NCI-H146 treated with DMSO at 0.1 percent for 48 hours (cell line): Measurements from ENCODE around the gene TULP4.
"Not testable (repeated sequence)": the region's sequence is repeated elsewhere in the genome, so short reads cannot be mapped to it uniquely, and the experiment has no call there.

Experiments used
- DNase-seq: peaks from one replicate; lab custom pipeline; 2025; ENCODE audit not compliant: unreplicated experiment; lab: John Stamatoyannopoulos, UW

Gene TULP4

DNA sequence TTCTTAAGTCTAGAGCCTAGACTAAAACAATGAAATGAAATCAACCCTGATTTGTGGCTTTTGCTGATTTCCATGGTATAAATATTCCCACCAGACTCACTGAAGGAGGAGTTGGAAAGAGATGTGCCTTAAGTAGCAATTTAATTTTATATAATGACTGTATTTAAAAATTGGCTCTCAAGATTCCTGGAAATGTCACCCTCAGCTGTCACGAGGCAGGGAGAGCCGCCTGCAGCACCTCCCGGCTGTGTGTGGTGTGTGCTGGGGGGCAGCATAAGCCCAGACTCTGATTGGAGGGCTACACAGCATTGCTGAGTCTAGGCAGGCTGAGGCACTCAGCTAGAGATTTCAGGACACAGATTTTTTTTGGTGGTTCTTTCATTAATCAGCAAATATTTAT is 207.0 kb downstream of the TULP4 start:
- no peak for DNase-seq

GRCh38 chr6:158519761-158520160 is 207.5 kb downstream of the TULP4 start:
- no peak for DNase-seq

- DNase-seq: not testable (repeated sequence)
Observed at GRCh38 chr6:158520975-158521374, 208.7 kb downstream of the TULP4 start.

DNA sequence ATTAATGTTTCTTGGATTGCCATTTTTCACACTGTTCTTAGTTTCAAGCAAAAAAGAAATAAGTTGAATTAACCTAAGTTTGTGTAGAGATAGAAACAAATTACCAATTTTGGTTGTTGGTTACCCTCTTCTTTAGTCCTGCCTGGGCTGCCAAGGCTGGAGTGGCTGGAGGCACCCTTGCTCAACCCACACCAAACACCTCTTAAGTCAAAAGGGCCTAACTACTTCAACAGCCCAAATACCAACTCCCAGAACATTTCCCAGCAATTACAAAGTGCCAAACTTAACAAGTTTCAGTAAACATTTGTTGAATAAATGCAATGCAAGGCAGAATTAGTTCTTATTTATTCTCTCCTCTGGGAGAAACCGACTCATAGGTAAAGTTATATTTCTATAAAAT is 209.5 kb downstream of the TULP4 start:
- DNase-seq: no peak

DNA sequence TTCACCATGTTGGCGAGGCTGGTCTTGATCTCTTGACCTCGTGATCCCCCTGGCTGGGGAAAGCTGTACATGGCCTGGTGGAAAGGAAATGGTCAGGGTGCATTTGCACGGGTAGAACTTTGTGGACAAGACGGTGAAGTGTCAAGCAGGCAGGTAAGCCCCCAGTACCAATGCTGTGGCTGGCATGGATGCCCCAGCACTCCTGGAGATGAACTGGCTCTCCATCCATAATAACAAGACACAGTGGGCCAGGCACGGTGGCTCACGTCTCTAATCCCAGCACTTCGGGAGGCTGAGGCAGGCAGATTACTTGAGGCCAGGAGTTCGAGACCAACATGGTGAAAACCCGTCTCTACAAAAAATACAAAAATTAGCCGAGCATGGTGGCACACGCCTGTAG is 210.4 kb downstream of the TULP4 start:
- no peak for DNase-seq

DNA sequence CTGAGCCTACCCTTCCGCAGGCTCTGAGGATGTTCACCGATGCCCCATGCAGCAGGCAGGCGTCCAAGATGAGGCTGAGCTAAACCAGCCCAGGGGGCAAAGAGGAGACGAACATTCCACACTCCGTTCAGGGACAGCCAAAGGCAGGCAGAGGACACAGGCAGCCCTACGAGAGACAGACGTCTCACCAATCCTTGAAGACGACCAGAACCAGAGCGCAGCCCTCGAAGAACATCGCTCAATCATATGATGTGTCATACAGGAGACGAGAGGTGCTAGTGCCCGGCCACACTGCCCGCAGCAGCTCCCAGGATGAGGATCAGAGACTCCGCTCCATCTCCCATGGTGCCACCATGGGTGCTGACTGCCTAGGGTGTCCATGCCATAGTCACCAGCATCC is 212.0 kb downstream of the TULP4 start:
- DNase-seq: no peak

GRCh38 chr6:158527858-158528257 is 215.6 kb downstream of the TULP4 start:
- not testable (repeated sequence) for DNase-seq

GRCh38 chr6:158528826-158529225 is 216.6 kb downstream of the TULP4 start:
- no peak for DNase-seq

DNA sequence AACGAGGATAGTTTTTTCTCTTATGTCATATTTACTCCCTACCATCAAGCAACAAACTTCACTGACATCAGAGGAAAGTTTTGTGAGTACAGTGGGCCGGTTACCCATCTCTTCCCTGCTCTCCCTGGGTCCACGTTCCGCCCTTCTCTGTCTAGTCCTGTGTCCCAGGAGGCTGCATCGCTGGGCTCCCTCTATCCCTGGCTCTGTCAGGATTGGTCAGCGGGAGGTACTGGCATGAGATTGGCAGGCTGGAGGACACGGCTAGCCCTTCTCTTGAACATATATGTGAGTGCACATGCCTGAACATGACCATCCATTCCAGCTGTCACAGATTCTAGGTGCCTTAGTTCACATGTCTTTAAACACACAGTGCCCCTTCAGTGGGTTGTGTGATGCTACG is 217.4 kb downstream of the TULP4 start:
- no peak for DNase-seq

DNA sequence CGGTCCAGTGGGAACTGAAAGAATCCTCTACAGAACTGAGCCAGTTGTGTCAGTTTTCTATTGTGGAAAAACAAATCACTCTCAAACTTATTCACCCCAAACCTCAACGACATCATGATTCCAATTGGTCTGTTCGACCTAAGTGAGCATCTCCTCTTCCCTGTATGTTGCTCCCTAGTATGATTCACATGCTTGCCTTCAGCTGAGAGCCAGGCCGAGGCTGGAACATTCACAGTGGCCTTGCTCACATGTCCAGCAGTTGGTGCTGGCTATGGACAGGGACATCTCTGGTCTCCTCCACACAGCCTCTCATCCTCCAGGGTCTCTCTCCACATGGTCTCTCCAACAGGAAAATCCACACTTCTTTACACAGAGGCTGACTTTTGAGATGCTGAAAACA is 219.3 kb downstream of the TULP4 start:
- no peak for DNase-seq

DNA sequence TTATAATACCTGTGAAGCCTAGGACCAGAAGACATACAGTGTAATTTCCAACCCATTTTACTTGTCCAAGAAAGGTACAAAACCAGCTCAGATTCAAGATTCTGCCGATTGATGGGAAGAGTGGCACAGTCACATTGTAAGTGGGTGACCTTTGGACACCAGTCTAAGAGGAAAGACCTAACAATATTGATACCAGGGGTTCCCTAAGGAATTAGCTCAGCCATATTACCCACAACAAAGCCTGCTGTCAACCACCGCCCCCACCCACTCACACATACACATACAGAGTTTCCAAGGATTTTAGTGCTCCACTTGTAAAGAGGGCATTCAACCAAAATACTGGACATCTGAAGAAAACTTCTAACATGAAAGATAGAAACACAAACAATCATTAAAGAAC is 219.7 kb downstream of the TULP4 start:
- no peak for DNase-seq

GRCh38 chr6:158536084-158536890 is 224.0 kb downstream of the TULP4 start:
- peak; percentile 84 for DNase-seq

DNA sequence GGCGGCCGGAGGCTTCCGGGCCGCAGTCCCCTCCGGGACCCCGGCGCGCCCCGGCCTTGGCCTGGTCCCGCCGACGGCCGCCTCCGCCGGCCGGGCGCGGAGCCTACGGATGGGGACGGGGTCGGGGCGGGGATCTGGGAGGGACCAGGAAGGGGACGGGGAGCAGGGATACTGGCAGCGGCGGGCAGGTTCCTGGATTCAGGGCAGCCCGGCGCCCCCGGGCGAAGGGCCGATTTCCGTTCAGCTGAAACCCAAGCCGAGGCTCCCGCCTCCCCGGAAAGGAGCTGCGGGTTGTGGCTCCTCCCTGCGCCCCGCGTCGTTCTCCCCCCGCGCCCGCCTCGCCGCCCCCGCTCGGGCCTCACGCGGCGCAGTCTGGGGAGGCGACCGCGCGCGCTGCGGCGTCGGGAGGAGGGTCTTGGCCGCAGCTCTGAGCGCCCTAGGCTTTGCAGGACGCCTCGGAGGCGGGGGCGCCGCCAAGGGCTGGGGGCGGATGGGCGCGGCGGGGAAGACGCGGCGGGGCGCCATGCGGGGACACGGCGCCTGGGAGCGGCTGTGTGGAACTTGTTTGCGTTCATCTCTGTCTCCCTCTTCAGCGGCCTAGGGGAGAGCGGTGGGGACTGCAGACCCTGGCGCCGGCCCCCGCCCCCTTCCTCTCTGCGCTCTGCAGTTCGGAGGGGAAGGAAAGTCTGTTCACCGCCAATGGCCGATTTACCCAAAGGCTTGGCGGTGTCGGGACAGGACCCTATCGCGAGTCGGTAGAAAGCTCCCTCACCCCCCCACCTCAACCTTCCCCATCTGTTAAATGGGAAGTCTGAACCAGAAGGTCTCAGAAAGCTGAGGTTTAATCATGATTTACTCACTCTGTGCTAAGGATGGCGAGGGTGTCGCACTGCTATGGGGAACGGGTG is 224.9 kb downstream of the TULP4 start:
- peak; percentile 69 for DNase-seq

GRCh38 chr6:158538741-158539140 is 226.5 kb downstream of the TULP4 start:
- no peak for DNase-seq

DNA sequence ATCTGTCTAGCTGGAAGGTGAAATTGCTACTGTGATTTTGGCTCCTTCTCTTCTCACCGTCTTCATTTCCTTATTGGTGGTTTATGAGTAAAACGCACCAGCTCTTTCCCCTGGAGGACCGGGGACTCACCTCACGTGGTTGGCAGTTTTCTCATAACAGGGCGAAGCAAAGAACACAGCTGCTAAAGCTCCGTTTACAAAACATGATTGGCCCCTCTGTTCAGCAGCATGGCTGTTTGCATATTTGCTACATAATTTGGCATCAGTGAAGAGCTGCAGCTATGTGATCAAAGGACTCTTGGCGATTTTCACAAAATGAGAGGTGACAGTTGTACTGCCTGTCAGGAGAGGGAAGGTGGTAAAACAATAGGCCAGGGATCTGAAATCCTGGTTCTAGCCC is 227.1 kb downstream of the TULP4 start:
- DNase-seq: no peak

GRCh38 chr6:158539881-158540280 is 227.6 kb downstream of the TULP4 start:
- no peak for DNase-seq

GRCh38 chr6:158543606-158544185 is 231.4 kb downstream of the TULP4 start:
- no peak for DNase-seq

GRCh38 chr6:158544428-158544827 is 232.2 kb downstream of the TULP4 start:
- no peak for DNase-seq

GRCh38 chr6:158545043-158545966 is 233.0 kb downstream of the TULP4 start:
- DNase-seq: no peak

DNA sequence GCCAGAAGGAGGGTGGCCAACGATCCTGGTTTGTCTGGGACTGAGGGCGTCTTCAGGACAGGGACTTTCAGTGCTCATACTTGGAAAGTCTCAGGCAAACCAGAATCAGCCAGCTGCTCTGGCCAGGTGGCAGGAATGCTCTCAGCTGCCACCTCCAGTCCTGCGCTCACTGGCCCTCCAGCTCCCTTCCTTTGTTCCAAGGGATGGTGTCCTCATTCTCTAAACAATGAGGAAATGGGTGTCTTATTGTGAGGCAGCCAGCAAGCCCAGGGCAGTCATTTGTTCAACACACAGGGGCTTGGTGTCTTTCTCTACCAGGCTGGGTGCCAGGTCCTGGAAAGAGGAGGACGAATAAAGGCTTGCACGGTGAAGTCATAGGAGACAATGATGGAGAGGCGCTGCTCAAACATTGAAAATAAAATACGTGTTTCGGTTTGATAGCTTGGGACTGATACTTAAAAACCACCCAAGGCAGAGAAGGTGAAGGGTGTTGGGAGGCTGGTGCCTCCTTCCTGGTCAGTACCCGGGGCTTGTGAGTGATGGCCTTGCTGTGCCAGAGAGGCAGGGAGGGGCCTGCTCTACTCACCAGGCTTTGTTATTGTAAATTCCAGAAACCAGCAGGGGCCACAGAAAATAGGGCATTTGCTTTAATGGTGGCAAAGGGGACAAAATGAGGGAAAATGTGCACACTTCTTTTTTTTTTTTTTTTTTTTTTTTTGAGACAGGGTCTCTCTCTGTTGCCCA is 236.3 kb downstream of the TULP4 start:
- DNase-seq: peak; percentile 88
